Loucy (cell line): ENCODE measurements around the gene TRAP1.
A peak's percentile ranks its signal among the peaks of the same experiment; 100 is the strongest.
"Not testable (repeated sequence)": the region's sequence is repeated elsewhere in the genome, so short reads cannot be mapped to it uniquely, and the experiment has no call there.

Source experiments
- H2AFZ ChIP-seq: fragments of 200-600 bp; sonication (generic); 2 replicates; pipeline ENCODE4 v1.6.0; 2016; ENCODE audit warnings: antibody characterized with exemption, mild to moderate bottlenecking, low read length, moderate library complexity
- H3F3A ChIP-seq: fragments of 200-600 bp; 2 replicates; pipeline ENCODE4 v1.6.0; 2016; ENCODE audit warnings: antibody characterized with exemption, low read depth, mild to moderate bottlenecking
- H3K27me3 ChIP-seq: fragments of 200-600 bp; sonication (generic); 2 replicates; pipeline ENCODE4 v1.6.1; 2014; ENCODE audit warnings: low read length, mild to moderate bottlenecking; ENCODE audit not compliant: insufficient read depth, poor library complexity, severe bottlenecking
- H3K36me3 ChIP-seq: fragments of 200-600 bp; sonication (generic); 2 replicates; pipeline ENCODE4 v1.6.1; 2016; ENCODE audit warnings: low read length; ENCODE audit not compliant: insufficient read depth
- H3K4me1 ChIP-seq: fragments of 200-600 bp; sonication (generic); 2 replicates; pipeline ENCODE4 v1.5.1; 2014; ENCODE audit warnings: low read length, mild to moderate bottlenecking; ENCODE audit not compliant: insufficient read depth, poor library complexity, severe bottlenecking
- H3K4me2 ChIP-seq: fragments of 200-600 bp; sonication (generic); 2 replicates; pipeline ENCODE4 v1.6.0; 2014; ENCODE audit warnings: antibody characterized with exemption, low read length, low read depth, mild to moderate bottlenecking; ENCODE audit not compliant: poor library complexity, severe bottlenecking
- H3K4me3 ChIP-seq: fragments of 200-600 bp; sonication (generic); 2 replicates; pipeline ENCODE4 v1.5.1; 2014; ENCODE audit warnings: low read length, mild to moderate bottlenecking, mixed read lengths; ENCODE audit not compliant: poor library complexity, severe bottlenecking
- H3K79me2 ChIP-seq: fragments of 200-600 bp; sonication (generic); 2 replicates; pipeline ENCODE4 v1.6.1; 2014; ENCODE audit warnings: low read length; ENCODE audit not compliant: insufficient read depth
- H3K9ac ChIP-seq: fragments of 200-600 bp; sonication (generic); 2 replicates; pipeline ENCODE4 v1.6.0; 2014; ENCODE audit warnings: mild to moderate bottlenecking, low read depth, low read length, moderate library complexity; ENCODE audit not compliant: poor library complexity, severe bottlenecking
- H3K9me2 ChIP-seq: fragments of 200-600 bp; sonication (generic); replicated peaks from 2 replicates; pipeline ENCODE4 v1.6.1; 2016; ENCODE audit warnings: low read depth, low read length, mixed read lengths
- H3K9me3 ChIP-seq: fragments of 200-600 bp; sonication (generic); 2 replicates; pipeline ENCODE4 v1.6.1; 2014; ENCODE audit warnings: mild to moderate bottlenecking, antibody characterized with exemption, low read length, low read depth; ENCODE audit not compliant: insufficient read depth
- H4K20me1 ChIP-seq: fragments of 200-600 bp; sonication (generic); 2 replicates; pipeline ENCODE4 v1.6.0; 2014; ENCODE audit warnings: antibody characterized with exemption, low read length, mild to moderate bottlenecking; ENCODE audit not compliant: insufficient read depth, poor library complexity, severe bottlenecking
- EZH2phosphoT487 ChIP-seq: fragments of 200-600 bp; IDR thresholded peaks from 2 replicates; pipeline ENCODE4 v1.6.1; 2018; ENCODE audit warnings: antibody characterized with exemption, mild to moderate bottlenecking, moderate library complexity, borderline replicate concordance
- TF ChIP-seq, protein P1 (sequence below): fragments of 200-600 bp; sonication (generic); conservative IDR thresholded peaks from 2 replicates; pipeline ENCODE4 v1.5.1; 2014; ENCODE audit warnings: mild to moderate bottlenecking, antibody characterized with exemption, low read length

Gene TRAP1

DNA sequence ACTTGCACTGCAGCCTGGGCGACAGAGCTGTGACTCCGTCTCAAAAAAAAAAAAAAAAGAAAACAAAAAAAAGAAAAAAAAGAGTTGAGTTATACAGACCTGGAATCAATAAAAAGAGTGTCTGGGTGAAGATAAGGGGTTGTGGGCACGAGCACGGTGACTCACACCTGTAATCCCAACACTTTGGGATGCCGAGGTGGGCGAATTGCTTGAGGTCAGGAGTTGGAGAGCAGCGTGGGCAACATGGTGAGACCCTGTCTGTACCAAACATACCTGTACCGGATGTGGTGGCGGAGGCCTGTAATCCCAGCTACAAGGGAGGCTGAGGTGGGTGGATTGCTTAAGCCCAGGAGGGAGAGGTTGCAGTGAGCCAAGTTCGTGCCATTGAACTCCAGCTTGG lies 1.3 kb upstream of the TRAP1 start:
- H3K9me3 ChIP-seq, result no peaks in the 10 kb centered on the region
- H3F3A ChIP-seq, result no peaks in the 10 kb centered on the region
- H4K20me1 ChIP-seq, result no peaks in the 10 kb centered on the region
- peaks cover 12% of the 10 kb centered on the region for H3K79me2 ChIP-seq
- peaks cover 3% of the 10 kb centered on the region for H3K4me1 ChIP-seq
- no peak overlapping the region for H2AFZ ChIP-seq
- no peak overlapping the region for H3K4me3 ChIP-seq
- no peak overlapping the region for H3K4me2 ChIP-seq
- H3K9ac ChIP-seq, result no peak overlapping the region
- no peaks in the 10 kb centered on the region for H3K36me3 ChIP-seq
- H3K9me2 ChIP-seq, result no peaks in the 10 kb centered on the region
- no peak for TF ChIP-seq EZH2phosphoT487
- no peaks in the 10 kb centered on the region for H3K27me3 ChIP-seq

DNA sequence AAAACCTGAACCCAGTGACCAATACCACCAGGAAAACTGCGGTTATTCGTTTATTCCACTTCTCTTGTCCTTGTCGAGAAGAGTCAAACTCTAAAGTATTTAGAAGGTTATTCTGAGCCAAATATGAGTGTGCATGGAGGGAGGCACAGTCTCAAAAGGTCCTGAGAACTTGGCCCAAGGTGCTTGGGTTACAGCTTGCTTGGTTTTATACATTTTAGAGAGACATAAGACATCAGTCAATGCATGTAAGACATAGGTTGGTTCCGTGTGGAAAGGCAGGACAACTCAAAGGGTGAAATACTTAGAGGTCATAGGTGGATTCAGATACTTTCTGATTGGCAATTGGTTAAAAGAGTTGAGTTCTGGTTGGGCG lies 681 bp upstream of the TRAP1 start:
- Histone ChIP-seq H3K9ac (peak overlapping the region; percentile 82), H4K20me1 (no peaks in the 10 kb centered on the region), H3K4me1 (peaks cover 3% of the 10 kb centered on the region), H3K79me2 (peaks cover 12% of the 10 kb centered on the region), H3F3A (no peaks in the 10 kb centered on the region), H3K36me3 (no peaks in the 10 kb centered on the region), H2AFZ (peak overlapping the region; percentile 96), H3K9me2 (no peaks in the 10 kb centered on the region), H3K4me3 (peak overlapping the region; percentile 80), H3K9me3 (no peaks in the 10 kb centered on the region), H3K4me2 (peak overlapping the region; percentile 66), H3K27me3 (no peaks in the 10 kb centered on the region)
- no peak for TF ChIP-seq EZH2phosphoT487
- TF ChIP-seq, protein P1, sequence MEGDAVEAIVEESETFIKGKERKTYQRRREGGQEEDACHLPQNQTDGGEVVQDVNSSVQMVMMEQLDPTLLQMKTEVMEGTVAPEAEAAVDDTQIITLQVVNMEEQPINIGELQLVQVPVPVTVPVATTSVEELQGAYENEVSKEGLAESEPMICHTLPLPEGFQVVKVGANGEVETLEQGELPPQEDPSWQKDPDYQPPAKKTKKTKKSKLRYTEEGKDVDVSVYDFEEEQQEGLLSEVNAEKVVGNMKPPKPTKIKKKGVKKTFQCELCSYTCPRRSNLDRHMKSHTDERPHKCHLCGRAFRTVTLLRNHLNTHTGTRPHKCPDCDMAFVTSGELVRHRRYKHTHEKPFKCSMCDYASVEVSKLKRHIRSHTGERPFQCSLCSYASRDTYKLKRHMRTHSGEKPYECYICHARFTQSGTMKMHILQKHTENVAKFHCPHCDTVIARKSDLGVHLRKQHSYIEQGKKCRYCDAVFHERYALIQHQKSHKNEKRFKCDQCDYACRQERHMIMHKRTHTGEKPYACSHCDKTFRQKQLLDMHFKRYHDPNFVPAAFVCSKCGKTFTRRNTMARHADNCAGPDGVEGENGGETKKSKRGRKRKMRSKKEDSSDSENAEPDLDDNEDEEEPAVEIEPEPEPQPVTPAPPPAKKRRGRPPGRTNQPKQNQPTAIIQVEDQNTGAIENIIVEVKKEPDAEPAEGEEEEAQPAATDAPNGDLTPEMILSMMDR, result no peak

DNA sequence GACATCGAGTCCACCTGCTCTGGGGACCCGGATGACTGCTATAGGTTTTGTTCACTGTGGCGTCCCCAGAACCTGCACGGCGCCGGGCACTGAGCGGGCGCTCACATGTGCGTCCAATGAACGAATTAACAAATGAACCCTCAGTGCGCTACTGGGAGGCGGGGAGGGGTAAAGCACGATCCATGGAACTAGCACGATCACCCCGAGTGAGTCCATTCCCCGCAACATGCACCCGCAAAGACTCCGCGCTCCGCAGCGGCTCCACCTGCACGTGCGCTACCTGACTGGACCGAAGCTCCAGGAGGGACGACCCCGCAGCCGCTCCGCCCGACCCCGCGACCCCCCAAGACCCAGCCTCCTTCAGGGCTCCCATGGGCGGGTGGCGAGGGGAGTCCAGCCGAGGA lies 491 bp downstream of the TRAP1 start:
- Histone ChIP-seq H3K9ac (peak overlapping the region; percentile 82), H3K9me3 (no peaks in the 10 kb centered on the region), H3K4me1 (peaks cover 3% of the 10 kb centered on the region), H3K9me2 (no peaks in the 10 kb centered on the region), H3F3A (no peaks in the 10 kb centered on the region), H3K79me2 (peaks cover 12% of the 10 kb centered on the region), H3K4me3 (peak overlapping the region; percentile 80), H3K36me3 (no peaks in the 10 kb centered on the region), H3K27me3 (no peaks in the 10 kb centered on the region), H3K4me2 (peak overlapping the region; percentile 72), H4K20me1 (no peaks in the 10 kb centered on the region), H2AFZ (peak overlapping the region; percentile 96; the same call in 1 of the 2 replicates)
- TF ChIP-seq, protein P1, result no peak
- no peak for TF ChIP-seq EZH2phosphoT487

DNA sequence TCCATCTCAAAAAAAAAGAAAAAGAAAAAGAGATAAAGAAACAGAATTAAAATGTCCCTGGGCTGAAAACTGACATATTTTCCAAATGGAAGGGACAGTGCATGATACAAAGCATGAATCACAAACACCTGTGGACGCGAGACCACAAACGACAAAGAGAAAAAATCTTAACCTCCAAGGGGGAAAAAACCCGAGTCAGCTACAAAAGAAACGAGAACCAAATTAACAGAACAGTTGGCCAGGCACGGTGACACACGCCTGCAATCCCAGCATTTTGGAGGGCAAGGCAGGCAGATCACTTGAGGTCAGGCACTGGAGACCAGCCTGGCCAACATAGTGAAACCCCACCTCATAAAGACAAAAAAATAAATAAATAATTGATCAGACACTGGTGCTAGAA lies 1.9 kb downstream of the TRAP1 start:
- Histone ChIP-seq H3K9ac (no peak overlapping the region), H3K4me2 (no peak overlapping the region), H3K9me2 (no peaks in the 10 kb centered on the region), H3K4me3 (no peak overlapping the region), H3K27me3 (no peaks in the 10 kb centered on the region), H3K9me3 (no peaks in the 10 kb centered on the region), H4K20me1 (no peaks in the 10 kb centered on the region), H3K79me2 (peaks cover 12% of the 10 kb centered on the region), H3K4me1 (peaks cover 3% of the 10 kb centered on the region), H3K36me3 (no peaks in the 10 kb centered on the region), H2AFZ (no peak overlapping the region), H3F3A (no peaks in the 10 kb centered on the region)
- TF ChIP-seq, protein P1, result no peak
- no peak for TF ChIP-seq EZH2phosphoT487

DNA sequence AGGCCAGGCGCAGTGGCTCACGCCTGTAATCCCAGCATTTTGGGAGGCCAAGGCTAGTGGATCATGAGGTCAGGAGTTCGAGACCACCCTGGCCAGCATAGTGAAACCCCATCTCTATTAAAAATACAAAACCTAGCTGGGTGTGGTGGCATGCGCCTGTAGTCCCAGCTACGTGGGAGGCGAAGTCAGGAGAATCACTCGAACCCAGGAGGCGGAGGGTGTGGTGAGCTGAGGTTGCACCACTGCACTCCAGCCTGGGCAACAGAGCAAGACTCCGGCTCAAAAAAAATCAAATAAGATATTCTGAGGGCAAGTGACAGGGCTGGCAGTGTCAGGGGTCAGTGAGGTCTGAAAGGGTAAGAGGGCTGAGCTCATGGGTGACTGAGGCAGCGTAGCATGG lies 2.9 kb downstream of the TRAP1 start:
- H2AFZ ChIP-seq, H3K4me3 ChIP-seq, H3K9me3 ChIP-seq, H3F3A ChIP-seq, H3K9me2 ChIP-seq, H3K36me3 ChIP-seq, H4K20me1 ChIP-seq, H3K9ac ChIP-seq, H3K27me3 ChIP-seq, H3K4me1 ChIP-seq, H3K4me2 ChIP-seq: not testable (repeated sequence)
- H3K79me2 ChIP-seq, result peaks cover 12% of the 10 kb centered on the region
